PC-9 (cell line): ENCODE data around the gene ZNF486.

Experiments
- CTCF ChIP-seq: fragments of 200-600 bp; sonication (generic); conservative IDR thresholded peaks from 2 replicates; pipeline ENCODE4 v1.6.1; 2017; ENCODE audit warnings: mixed run types, antibody characterized with exemption, mild to moderate bottlenecking, moderate library complexity
- EZH2 ChIP-seq: fragments of 200-600 bp; sonication (generic); IDR thresholded peaks from 2 replicates; pipeline ENCODE4 v1.8.0; 2017; ENCODE audit warnings: antibody characterized with exemption, low read depth

- TF ChIP-seq CTCF (no peak), EZH2 (no peak)
Measured at GRCh38 chr19:20186174-20186573, 19.2 kb downstream of the ZNF486 start.
